Activated CD4-positive, alpha-beta T cell treated with anti-CD3 and anti-CD28 coated beads, Interleukin-2, amount 50 U/mL, for 16 hours (primary cell): ENCODE data around the gene NKX2-4.
"Not testable (repeated sequence)": the region's sequence is repeated elsewhere in the genome, so short reads cannot be mapped to it uniquely, and the experiment has no call there.

Source experiments
- DNase-seq: peaks from one replicate; pipeline ENCODE4 v3.0.0-alpha.2; 2020

Gene NKX2-4

GRCh38 chr20:21397341-21398108 lies at the start of gene NKX2-4:
Gene NKX2-4 (minus strand): TSS chr20:21397526. CDS start chr20:21397399, 127 bp downstream.
- DNase-seq = no peak

GRCh38 chr20:21437816-21438215 lies 40.5 kb upstream of the NKX2-4 start:
- DNase-seq = no peak

- no peak for DNase-seq
These were observed 39.9 kb upstream of the NKX2-4 start for GRCh38 chr20:21437248-21437647.

GRCh38 chr20:21436205-21436604 lies 38.9 kb upstream of the NKX2-4 start:
- no peak for DNase-seq

GRCh38 chr20:21435576-21435975 lies 38.2 kb upstream of the NKX2-4 start:
- DNase-seq = no peak

- DNase-seq = no peak
These were observed 36.1 kb upstream of the NKX2-4 start for GRCh38 chr20:21433329-21433890.

GRCh38 chr20:21432911-21433310 lies 35.6 kb upstream of the NKX2-4 start:
- no peak for DNase-seq

GRCh38 chr20:21430020-21430419 lies 32.7 kb upstream of the NKX2-4 start:
- DNase-seq = no peak

- no peak for DNase-seq
These were observed 27.5 kb upstream of the NKX2-4 start for GRCh38 chr20:21424846-21425245.

- not testable (repeated sequence) for DNase-seq
These were observed 26.4 kb upstream of the NKX2-4 start for GRCh38 chr20:21423712-21424111.

- no peak for DNase-seq
These were observed 24.4 kb upstream of the NKX2-4 start for GRCh38 chr20:21421601-21422236.

- DNase-seq = not testable (repeated sequence)
These were observed 21.8 kb upstream of the NKX2-4 start for GRCh38 chr20:21419147-21419546.

GRCh38 chr20:21413996-21414395 lies 16.7 kb upstream of the NKX2-4 start:
- DNase-seq = not testable (repeated sequence)

GRCh38 chr20:21411725-21412124 lies 14.4 kb upstream of the NKX2-4 start:
- DNase-seq = no peak

GRCh38 chr20:21399005-21399475 lies 1.7 kb upstream of the NKX2-4 start:
- no peak for DNase-seq

GRCh38 chr20:21398109-21399004 lies 1.0 kb upstream of the NKX2-4 start:
- DNase-seq = no peak

GRCh38 chr20:21396599-21397340 lies 556 bp downstream of the NKX2-4 start:
- no peak for DNase-seq

GRCh38 chr20:21395666-21396598 lies 1.4 kb downstream of the NKX2-4 start:
- DNase-seq = peak; percentile 50

- DNase-seq = no peak
These were observed 2.2 kb downstream of the NKX2-4 start for GRCh38 chr20:21395051-21395665.

GRCh38 chr20:21394551-21394950 lies 2.8 kb downstream of the NKX2-4 start:
- no peak for DNase-seq
